ENCODE data around the gene PPP1R14C. TPM values are rescaled to one million over a fixed set of nuclear protein-coding genes. Genes with fewer than 3 reads are reported as not detected.

Gene PPP1R14C
- total RNA-seq, 1 donor from 2014 or later, result 0.11 TPM

GRCh38 chr6:150276168-150276936, 133.5 kb downstream of the PPP1R14C start:
- intact Hi-C loops (cut with micrococcal nuclease), result no loop called here
- Mint-ChIP-seq H3K4me3 (no peak overlapping the region), H3K9me3 (no peaks in the 10 kb centered on the region), H3K27ac (no peak overlapping the region), H3K36me3 (ENCODE audit: low read depth) (no peaks in the 10 kb centered on the region), H3K27me3 (peaks cover 21% of the 10 kb centered on the region), H3K4me1 (no peaks in the 10 kb centered on the region)
- ATAC-seq (ENCODE audit: low read depth), result no peak
- POLR2A ChIA-PET, result no interaction called here
- CTCF ChIA-PET, result no interaction called here
- no peak for DNase-seq
- TF ChIP-seq CTCF (IDR thresholded peaks at IDR 0.05), result no peak

- POLR2A ChIA-PET, result no interaction called here
- H3K27ac Mint-ChIP-seq, result no peak overlapping the region
- H3K4me1 Mint-ChIP-seq, result no peaks in the 10 kb centered on the region
- ATAC-seq (ENCODE audit: low read depth) (no peak), DNase-seq (no peak)
- no peak for TF ChIP-seq CTCF (IDR thresholded peaks at IDR 0.05)
- intact Hi-C loops (cut with micrococcal nuclease), result no loop called here
- no peak overlapping the region for H3K4me3 Mint-ChIP-seq
- no peaks in the 10 kb centered on the region for H3K36me3 Mint-ChIP-seq (ENCODE audit: low read depth)
- no peaks in the 10 kb centered on the region for H3K9me3 Mint-ChIP-seq
- CTCF ChIA-PET, result no interaction called here
- H3K27me3 Mint-ChIP-seq, result peaks cover 22% of the 10 kb centered on the region
Measured at GRCh38 chr6:150276937-150277742, 134.3 kb downstream of the PPP1R14C start.

- no peak overlapping the region for H3K27ac Mint-ChIP-seq
- H3K27me3 Mint-ChIP-seq, result peaks cover 32% of the 10 kb centered on the region
- no peak overlapping the region for H3K4me3 Mint-ChIP-seq
- ChIA-PET POLR2A (no interaction called here), CTCF (no interaction called here)
- ATAC-seq (ENCODE audit: low read depth) (no peak), DNase-seq (no peak)
- H3K9me3 Mint-ChIP-seq, result no peaks in the 10 kb centered on the region
- no peak for TF ChIP-seq CTCF (IDR thresholded peaks at IDR 0.05)
- H3K4me1 Mint-ChIP-seq, result no peaks in the 10 kb centered on the region
- H3K36me3 Mint-ChIP-seq (ENCODE audit: low read depth), result no peaks in the 10 kb centered on the region
- intact Hi-C loops (cut with micrococcal nuclease), result no loop called here
Measured at GRCh38 chr6:150279533-150279932, 136.7 kb downstream of the PPP1R14C start.

GRCh38 chr6:150280703-150281102, 137.9 kb downstream of the PPP1R14C start:
- no peak overlapping the region for H3K4me3 Mint-ChIP-seq
- H3K9me3 Mint-ChIP-seq, result no peaks in the 10 kb centered on the region
- ATAC-seq (ENCODE audit: low read depth), result no peak
- H3K27ac Mint-ChIP-seq, result no peak overlapping the region
- intact Hi-C loops (cut with micrococcal nuclease), result no loop called here
- no peaks in the 10 kb centered on the region for H3K4me1 Mint-ChIP-seq
- TF ChIP-seq CTCF (IDR thresholded peaks at IDR 0.05), result no peak
- CTCF ChIA-PET, result no interaction called here
- no peak for DNase-seq
- peaks cover 39% of the 10 kb centered on the region for H3K27me3 Mint-ChIP-seq
- POLR2A ChIA-PET, result no interaction called here
- no peaks in the 10 kb centered on the region for H3K36me3 Mint-ChIP-seq (ENCODE audit: low read depth)

GRCh38 chr6:150281767-150282166, 138.9 kb downstream of the PPP1R14C start:
- TF ChIP-seq CTCF (IDR thresholded peaks at IDR 0.05), result no peak
- DNase-seq (no peak), ATAC-seq (ENCODE audit: low read depth) (no peak)
- Mint-ChIP-seq H3K36me3 (ENCODE audit: low read depth) (no peaks in the 10 kb centered on the region), H3K9me3 (no peaks in the 10 kb centered on the region), H3K27me3 (peaks cover 43% of the 10 kb centered on the region), H3K27ac (no peak overlapping the region), H3K4me3 (no peak overlapping the region), H3K4me1 (no peaks in the 10 kb centered on the region)
- ChIA-PET POLR2A (no interaction called here), CTCF (no interaction called here)
- intact Hi-C loops (cut with micrococcal nuclease), result no loop called here

All from activated B cell treated with CpG ODN at 0.5 μM for 24 hours (primary cell).